IPS-NIHi11 (cell line): ENCODE measurements around the gene SPATC1L.

ENCODE experiments used
- DNase-seq: peaks from one replicate; pipeline ENCODE4 v3.0.0; 2012; ENCODE audit warnings: mixed read lengths, low spot score

Gene SPATC1L

GRCh38 chr21:46160907-46161632 is 23.2 kb downstream of the SPATC1L start:
- DNase-seq: no peak

- DNase-seq: no peak
These were observed 23.7 kb downstream of the SPATC1L start for GRCh38 chr21:46160657-46160906.

- DNase-seq: no peak
These were observed 24.2 kb downstream of the SPATC1L start for GRCh38 chr21:46159841-46160656.

GRCh38 chr21:46159390-46159789 is 24.9 kb downstream of the SPATC1L start:
- no peak for DNase-seq

GRCh38 chr21:46158666-46159300 is 25.5 kb downstream of the SPATC1L start:
- DNase-seq: no peak

GRCh38 chr21:46157987-46158451 is 26.2 kb downstream of the SPATC1L start:
- DNase-seq: no peak

GRCh38 chr21:46157396-46157986 is 26.8 kb downstream of the SPATC1L start:
- no peak for DNase-seq

GRCh38 chr21:46156678-46157077 is 27.6 kb downstream of the SPATC1L start:
- DNase-seq: no peak

GRCh38 chr21:46156378-46156645 is 27.9 kb downstream of the SPATC1L start:
- no peak for DNase-seq

- DNase-seq: no peak
These were observed 28.5 kb downstream of the SPATC1L start, which contains the start of gene FTCD for GRCh38 chr21:46155514-46156377. Gene FTCD, minus strand, starts transcription at chr21:46155579. Its CDS starts 56 bp downstream, at chr21:46155523.

- DNase-seq: no peak
These were observed 29.2 kb downstream of the SPATC1L start for GRCh38 chr21:46154955-46155513.

- DNase-seq: no peak
These were observed 29.9 kb downstream of the SPATC1L start for GRCh38 chr21:46154155-46154954.

GRCh38 chr21:46153247-46154154 is 30.8 kb downstream of the SPATC1L start:
- peak; percentile 87 for DNase-seq

- DNase-seq: no peak
These were observed 31.4 kb downstream of the SPATC1L start for GRCh38 chr21:46152927-46153246.

GRCh38 chr21:46151989-46152926 is 32.0 kb downstream of the SPATC1L start:
- no peak for DNase-seq

GRCh38 chr21:46151261-46151988 is 32.8 kb downstream of the SPATC1L start:
- no peak for DNase-seq

GRCh38 chr21:46150491-46151121 is 33.7 kb downstream of the SPATC1L start:
- no peak for DNase-seq
